HG03378 (cell line): ENCODE results near the gene COX8C.
"Not testable (repeated sequence)": the region's sequence is repeated elsewhere in the genome, so short reads cannot be mapped to it uniquely, and the experiment has no call there.

ENCODE experiments used
- ATAC-seq: cut with Tn5 transposase; IDR thresholded peaks from one replicate; pipeline ENCODE4 v1.9.1; 2021; ENCODE audit warnings: mild to moderate bottlenecking, moderate library complexity; ENCODE audit not compliant: unreplicated experiment

Gene COX8C

DNA sequence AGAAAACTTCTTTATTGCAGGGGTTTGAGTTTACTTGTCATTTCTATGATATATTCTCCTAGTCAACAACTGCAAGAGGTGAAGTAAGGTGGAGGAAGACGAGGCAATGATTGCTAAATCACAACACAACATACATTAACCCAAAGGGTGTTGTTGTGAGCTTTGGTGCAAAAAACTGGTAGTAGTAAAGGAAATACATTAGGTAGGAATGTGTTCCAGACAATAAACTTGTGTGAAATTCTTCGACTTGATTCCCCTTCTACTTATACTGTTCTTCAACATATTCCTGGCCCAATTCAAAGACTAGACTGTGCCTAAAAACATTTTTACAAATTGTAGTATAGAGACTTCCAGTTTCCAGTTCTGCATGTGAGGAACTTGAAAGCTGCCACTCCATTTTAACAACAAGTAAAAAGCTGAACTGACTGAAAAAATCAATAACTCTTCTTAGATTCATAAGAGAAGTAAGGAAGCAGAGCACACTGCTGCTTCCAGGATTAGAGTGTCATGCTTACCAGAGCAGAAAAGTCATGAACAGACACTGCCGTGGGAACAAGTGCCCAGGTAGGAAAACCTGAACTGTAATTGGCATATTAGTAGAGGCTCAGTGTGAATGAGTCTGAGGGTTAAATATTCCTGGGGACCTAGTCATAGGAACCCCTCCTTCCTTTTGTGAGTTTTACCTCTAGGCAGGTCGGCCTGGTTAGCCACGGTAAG lies 22.2 kb downstream of the COX8C start:
- no peak for ATAC-seq

DNA sequence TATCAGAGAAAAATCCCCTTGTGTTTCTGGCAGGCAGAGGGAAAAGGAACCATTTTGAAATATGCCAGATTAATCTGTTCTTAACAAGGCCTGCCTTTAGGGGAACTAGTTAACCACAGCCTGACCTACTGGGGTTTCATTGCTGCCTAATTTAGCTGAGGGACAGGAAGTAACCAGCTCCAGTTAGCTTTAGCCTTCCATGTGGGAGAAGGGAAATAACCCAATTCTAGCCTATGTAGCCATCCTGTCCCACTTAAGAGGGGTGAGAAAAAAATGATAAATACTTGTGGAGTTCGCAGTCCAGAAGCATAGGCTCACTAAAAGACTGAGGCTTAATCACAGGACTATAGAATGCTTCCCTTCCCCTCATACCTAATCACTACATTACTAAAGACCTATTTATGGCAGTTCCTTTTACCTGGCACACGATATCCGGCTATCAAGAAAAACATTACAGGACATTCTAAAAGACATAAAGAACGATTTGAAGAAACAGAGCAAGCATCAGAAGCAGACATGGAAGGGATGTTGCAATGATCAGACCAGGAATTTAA lies 22.8 kb downstream of the COX8C start:
- ATAC-seq = peak; percentile 80

DNA sequence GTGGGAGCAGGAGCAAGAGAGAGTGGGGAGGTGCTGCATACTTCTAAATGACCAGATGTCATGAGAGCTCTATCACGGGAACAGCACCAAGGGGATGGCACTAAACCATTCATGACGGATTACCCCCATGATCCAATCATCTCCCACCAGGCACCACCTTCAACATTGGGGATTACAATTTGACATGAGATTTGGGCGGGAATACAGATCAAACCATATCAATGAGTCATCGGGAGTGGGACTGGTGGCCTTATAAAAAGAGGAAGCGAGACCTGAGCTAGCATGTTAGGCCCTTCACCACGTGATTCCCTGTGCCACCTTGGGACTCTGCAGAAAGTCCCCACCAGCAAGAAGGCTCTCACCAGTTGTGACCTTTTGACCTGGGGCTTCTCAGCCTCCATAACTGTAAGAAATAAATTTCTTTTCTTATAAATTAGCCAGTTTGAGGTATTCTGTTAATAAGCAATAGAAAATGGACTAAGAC lies 28.7 kb downstream of the COX8C start:
- ATAC-seq = peak; percentile 91

DNA sequence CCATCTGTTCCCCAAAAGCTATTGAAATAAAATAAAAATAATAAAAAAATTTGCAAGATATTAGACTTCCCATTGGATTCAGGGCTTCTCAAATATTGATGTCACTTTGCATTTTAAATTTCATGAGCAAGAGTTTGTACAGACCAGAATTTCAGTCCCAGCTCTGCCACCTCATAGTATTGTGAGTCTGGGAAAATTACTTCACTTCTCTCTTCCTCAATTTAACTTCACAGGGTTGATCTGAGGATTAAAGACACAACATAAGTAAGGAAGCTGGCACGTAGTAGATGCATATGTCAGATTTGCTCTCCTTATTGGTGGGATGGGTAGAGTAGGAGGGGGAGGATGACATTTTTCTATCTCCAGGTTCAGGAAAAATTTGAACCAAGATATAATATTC lies 32.8 kb downstream of the COX8C start:
- no peak for ATAC-seq

DNA sequence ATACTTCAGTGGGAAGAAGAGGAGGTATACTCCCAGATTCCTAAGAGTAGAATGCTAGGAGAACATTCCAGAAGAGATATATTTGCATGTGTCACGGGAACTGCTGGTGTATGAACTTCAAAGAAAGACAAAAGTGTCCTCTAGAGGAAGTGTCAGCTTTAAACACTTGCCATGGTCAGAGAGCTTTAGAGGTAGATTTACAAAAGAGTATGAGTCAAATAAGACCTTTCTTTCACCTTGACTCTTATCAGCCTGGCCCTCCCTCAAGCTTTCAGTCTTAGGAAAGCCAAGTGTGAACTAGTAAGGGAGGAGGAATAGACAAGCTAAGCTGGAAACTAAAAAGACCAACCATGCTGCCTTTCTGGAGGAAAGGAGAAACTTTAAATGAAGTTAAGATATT lies 34.7 kb downstream of the COX8C start:
- ATAC-seq = peak; percentile 68

DNA sequence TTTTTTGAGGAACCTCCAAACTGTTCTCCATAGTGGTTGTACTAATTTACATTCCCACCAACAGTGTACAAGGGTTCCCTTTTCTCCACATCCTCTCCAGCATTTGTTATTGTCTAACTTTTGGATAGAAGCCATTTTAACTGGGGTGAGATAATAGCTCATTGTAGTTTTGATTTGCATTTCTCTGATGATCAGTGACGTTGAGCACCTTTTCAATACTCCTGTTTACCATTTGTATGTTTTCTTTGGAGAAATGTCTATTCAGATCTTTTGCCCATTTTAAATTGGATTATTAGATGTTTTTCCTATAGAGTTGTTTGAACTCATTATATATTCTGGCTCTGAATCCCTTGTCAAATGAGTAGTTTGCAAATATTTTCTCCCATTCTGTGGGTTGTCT lies 37.3 kb downstream of the COX8C start:
- not testable (repeated sequence) for ATAC-seq

DNA sequence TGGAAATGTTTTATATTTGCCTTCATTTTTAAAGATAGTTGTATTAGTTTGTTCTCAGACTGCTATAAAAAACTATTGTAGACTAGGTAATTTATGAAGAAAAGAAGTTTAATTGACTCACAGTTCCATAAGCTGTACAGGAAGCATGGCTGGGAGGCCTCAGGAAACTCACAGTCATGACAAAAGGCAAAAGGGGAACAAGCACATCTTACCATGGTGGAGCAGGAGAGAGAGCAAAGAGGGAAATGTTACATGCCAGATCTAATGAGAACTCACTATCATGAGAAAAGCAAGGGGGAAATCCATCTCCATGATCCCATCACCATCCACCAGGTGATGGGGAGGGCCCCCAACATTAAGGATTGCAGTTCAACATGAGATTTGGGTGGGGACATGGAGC lies 48.2 kb downstream of the COX8C start:
- no peak for ATAC-seq

DNA sequence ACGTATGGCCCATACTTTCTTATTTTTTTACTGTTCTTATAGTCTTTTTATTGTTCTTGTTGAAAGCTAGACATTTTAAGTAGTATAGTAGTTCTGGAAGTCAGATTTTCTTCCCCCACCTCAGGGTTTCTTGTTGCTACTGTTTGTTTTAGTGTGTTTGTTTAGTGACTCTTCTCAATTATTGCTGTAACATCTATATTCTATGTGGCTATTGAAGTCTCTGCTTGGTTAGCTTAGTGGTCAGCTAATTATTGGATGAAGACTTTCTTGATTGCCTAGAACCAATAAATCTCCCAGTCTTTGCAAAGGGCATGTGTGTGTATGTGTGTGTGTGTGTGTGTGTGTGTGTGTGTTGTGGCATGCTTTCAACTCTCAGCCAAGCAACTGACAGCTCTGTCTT lies 49.5 kb downstream of the COX8C start:
- ATAC-seq = no peak
